K562 (cell line): ENCODE measurements around the gene CLEC10A. TPM values are rescaled to one million over a fixed set of nuclear protein-coding genes. Genes with fewer than 3 reads are reported as not detected.

ENCODE experiments used
- ATAC-seq: fragments of 200-7000 bp; cut with Tn5 transposase; 3 replicates; pipeline ENCODE4 v1.9.1; 2020; ENCODE audit warnings: moderate library complexity
- BruUV-seq: library from RNA; stranded (reverse); fragments of 400-500 nt; replicated peaks from 2 replicates; lab custom pipeline; 2021; lab: Mats Ljungman, UMichigan
- CTCF ChIA-PET: fragments of 300-600 bp; formaldehyde crosslinking; extraction: SDS; loops from one replicate; lab custom pipeline; 2021; ENCODE audit warnings: low intra/inter-chr PET ratio; lab: Yijun Ruan, JAX
- POLR2A ChIA-PET: fragments of 300-600, 350-650 bp; sonication (Branson Sonifier 250); formaldehyde crosslinking; extraction: SDS; loops from one replicate; lab custom pipeline; 2021; ENCODE audit warnings: antibody characterized with exemption, inconsistent platforms; lab: Yijun Ruan, JAX
- DNase-seq, 4 experiments: peaks; one replicate each; pipeline versions ENCODE4 v3.0.0 to v3.0.0-alpha.2; 2011 to 2018; ENCODE audit warnings: low spot score in 3 of 4, mixed read lengths in 3 of 4; ENCODE audit errors: extremely low read depth in 1 of 4
- FAIRE-seq: peaks from 2 replicates; lab custom pipeline; 2011; peaks lifted over from hg19 to GRCh38; lab: Jason Lieb, UNC
- H2AFZ ChIP-seq: 2 replicates; pipeline ENCODE4 v1.6.0; 2011; ENCODE audit warnings: low read depth, low read length, control low read depth, inconsistent platforms
- H3K27ac ChIP-seq: fragments of 200-600 bp; 3 replicates; pipeline ENCODE4 v1.8.0; 2011; ENCODE audit warnings: low read depth, mild to moderate bottlenecking, control low read depth, inconsistent platforms, low read length, moderate library complexity, mixed read lengths; ENCODE audit errors: extremely low read depth
- H3K27me3 ChIP-seq, 2 experiments: fragments of 300-600 bp in 1 of 2; 2 replicates in 1 of 2; 3 replicates in 1 of 2; pipeline versions ENCODE4 v1.6.0 to v1.8.0; 2011; ENCODE audit warnings: inconsistent platforms in 2 of 2, low read length in 2 of 2, mild to moderate bottlenecking in 1 of 2, mixed read lengths in 1 of 2, moderate library complexity in 1 of 2; ENCODE audit not compliant: control insufficient read depth in 2 of 2, insufficient read depth in 2 of 2
- H3K36me3 ChIP-seq: fragments of 300-600 bp; 3 replicates; pipeline ENCODE4 v1.8.0; 2011; ENCODE audit warnings: mild to moderate bottlenecking, low read length, inconsistent platforms; ENCODE audit not compliant: control insufficient read depth, insufficient read depth
- H3K4me1 ChIP-seq, 2 experiments: fragments of 200-600 bp in 1 of 2; replicated peaks in 1 of 2; 2 replicates in 1 of 2; 3 replicates in 1 of 2; pipeline versions ENCODE4 v1.5.1 to v1.8.0; 2011; ENCODE audit warnings: inconsistent platforms in 2 of 2, low read length in 2 of 2, mild to moderate bottlenecking in 1 of 2, mixed read lengths in 1 of 2, moderate library complexity in 1 of 2; ENCODE audit not compliant: control insufficient read depth in 2 of 2, insufficient read depth in 2 of 2
- H3K4me2 ChIP-seq: 2 replicates; pipeline ENCODE4 v1.6.1; 2011; ENCODE audit warnings: low read length, control low read depth, inconsistent platforms, mixed read lengths; ENCODE audit not compliant: insufficient read depth
- H3K4me3 ChIP-seq: fragments of 200-600 bp; sonication (generic), shearing (Covaris generic); 2 replicates; pipeline ENCODE4 v1.5.1; 2016; ENCODE audit warnings: control low read depth, inconsistent platforms
- H3K79me2 ChIP-seq: fragments of 200-600 bp; 3 replicates; pipeline ENCODE4 v1.8.0; 2011; ENCODE audit warnings: low read length, inconsistent platforms; ENCODE audit not compliant: control insufficient read depth, insufficient read depth
- H3K9ac ChIP-seq, 2 experiments: 2 replicates each; pipeline versions ENCODE4 v1.6.0 to v1.6.1; 2011; ENCODE audit warnings: low read depth in 2 of 2, low read length in 2 of 2, control low read depth in 1 of 2, inconsistent platforms in 1 of 2, mild to moderate bottlenecking in 1 of 2, mixed read lengths in 1 of 2; ENCODE audit not compliant: insufficient read depth in 1 of 2
- H3K9me1 ChIP-seq: one replicate; pipeline ENCODE4 v1.6.0; 2011; ENCODE audit warnings: inconsistent platforms, mild to moderate bottlenecking, low read length, moderate library complexity; ENCODE audit not compliant: control insufficient read depth, insufficient read depth
- H3K9me3 ChIP-seq: replicated peaks from 2 replicates; pipeline ENCODE4 v1.5.1; 2011; ENCODE audit warnings: low read depth, low read length, inconsistent platforms; ENCODE audit not compliant: control insufficient read depth, insufficient read depth
- H4K20me1 ChIP-seq: replicated peaks from 2 replicates; pipeline ENCODE4 v1.6.1; 2011; ENCODE audit warnings: low read length, inconsistent platforms, mixed read lengths; ENCODE audit not compliant: control insufficient read depth, insufficient read depth
- PML ChIP-seq: IDR thresholded peaks from 2 replicates; pipeline ENCODE4 v1.6.1; 2012; ENCODE audit warnings: low read length, inconsistent platforms
- POLR2G ChIP-seq: fragments of 200-400 bp; formaldehyde crosslinking; IDR thresholded peaks from 2 replicates; pipeline ENCODE4 v1.6.1; 2017; ENCODE audit warnings: low read depth, mild to moderate bottlenecking, antibody characterized with exemption, low read length, moderate library complexity
- ZBTB33 ChIP-seq: sonication (generic); formaldehyde crosslinking; IDR thresholded peaks from 2 replicates; pipeline ENCODE4 v1.8.1; 2023; ENCODE audit warnings: mild to moderate bottlenecking, missing genetic modification reagents
- WGBS: fragments of 100-300 bp; shearing (Covaris generic); methylation state at CpG from one replicate; pipeline ENCODE4 v1.1.6; 2016; ENCODE audit warnings: low coverage, mixed read lengths; ENCODE audit not compliant: insufficient coverage; ENCODE audit errors: missing lambda C conversion rate; 5-methylcytosine and 5-hydroxymethylcytosine counted together
- in situ Hi-C: fragments of 300-500 bp; cut with MboI; formaldehyde crosslinking; loops from 4 replicates; pipeline ENCODE4 v1.15.0; 2018; ENCODE audit warnings: inconsistent platforms, mixed read lengths
- intact Hi-C: fragments of 100-400 bp; cut with micrococcal nuclease; formaldehyde crosslinking; loops from 2 replicates; pipeline ENCODE4 v1.14.2; 2022
- polyA plus RNA-seq, 8 experiments: library from polyadenylated mRNA; depleted of rRNA in 4 of 8; stranded (reverse) in 5 of 8; unstranded in 3 of 8; fragments of >200 nt; fragmentation: Nextera tagmentation in 2 of 8; fragmentation: Illumina TruSeq in 1 of 8; extraction: Ambion mirVana in 2 of 8; extraction: Trizol in 1 of 8; gene quantifications; 2 replicates each; pipeline versions ENCODE4 v1.2.1 to v1.2.3, GENCODE V29; 2011 to 2014; ENCODE audit warnings: inconsistent platforms in 1 of 8, missing spikeins in 1 of 8
- total RNA-seq, 7 experiments: library from RNA; depleted of rRNA in 6 of 7; stranded (reverse); fragments of >200 nt in 6 of 7; fragmentation: Illumina TruSeq in 2 of 7; extraction: Trizol in 2 of 7; gene quantifications; 2 replicates each; pipeline versions ENCODE4 v1.2.1 to v1.2.3, GENCODE V29; 2011 to 2021; ENCODE audit warnings: low replicate concordance in 1 of 7

The CLEC10A gene
- total and polyA plus RNA-seq, 9 of the 15 experiments (the other 6 are each of a cell fraction or from before 2014, with no cell fraction given): 0.04 to 0.11 (median 0.05) TPM; not detected in 6

- ATAC-seq: no peak
- H3K9ac ChIP-seq: no peak overlapping the region
- H3K27ac ChIP-seq: no peak overlapping the region
- no peak overlapping the region for H2AFZ ChIP-seq
- no peaks in the 10 kb centered on the region for H3K36me3 ChIP-seq
- 0 out of 2 replicates have a peak, but pooled peaks have one; percentile 7 for TF ChIP-seq POLR2G
- no peak for TF ChIP-seq PML
- peak; percentile 34; the same call in 1 of the 2 replicates for TF ChIP-seq ZBTB33 (CRISPR knock-in tag)
- TF ChIP-seq, all 486 proteins: peak for 2
- CTCF ChIA-PET: no interaction called here
- no TSS peak for BruUV-seq
- WGBS: 64% methylated on average over 2 of the region's 21 CpGs
- Histone ChIP-seq H3K9me1 (no peaks in the 10 kb centered on the region), H3K4me1 (peaks cover under 1 to 30% of the 10 kb centered on the region in 2 experiments; a peak in 4 of 5 replicates), H3K27me3 (no peaks in the 10 kb centered on the region), H4K20me1 (no peaks in the 10 kb centered on the region), H3K79me2 (no peaks in the 10 kb centered on the region), H3K4me2 (no peak overlapping the region), H3K4me3 (no peak overlapping the region), H3K9me3 (no peaks in the 10 kb centered on the region)
- FAIRE-seq (no peak), DNase-seq (no peak)
- intact Hi-C loops (no loop called here), in situ Hi-C loops (loop anchor here (10.0 to 25.0 kb wide), 2 partner anchors 292 to 519 kb away; partner anchors contain the start of genes ACAP1, SENP3 and TNFSF13)
- POLR2A ChIA-PET: interaction anchor here (0.5 to 3.2 kb wide), 2 partner anchors 7 to 851 kb away, joined by 4 to 10 read pairs; partner anchors contain the start of gene SLC16A13
Observed at GRCh38 chr17:7043182-7043496, 36.9 kb downstream of the CLEC10A start.
